HG03439 (cell line): ENCODE results near the gene EPB41.
"Not testable (repeated sequence)": the region's sequence is repeated elsewhere in the genome, so short reads cannot be mapped to it uniquely, and the experiment has no call there.

Experiments
- ATAC-seq: cut with Tn5 transposase; IDR thresholded peaks from one replicate; pipeline ENCODE4 v1.9.1; 2021; ENCODE audit warnings: mild to moderate bottlenecking, moderate library complexity; ENCODE audit not compliant: unreplicated experiment

EPB41 gene

DNA sequence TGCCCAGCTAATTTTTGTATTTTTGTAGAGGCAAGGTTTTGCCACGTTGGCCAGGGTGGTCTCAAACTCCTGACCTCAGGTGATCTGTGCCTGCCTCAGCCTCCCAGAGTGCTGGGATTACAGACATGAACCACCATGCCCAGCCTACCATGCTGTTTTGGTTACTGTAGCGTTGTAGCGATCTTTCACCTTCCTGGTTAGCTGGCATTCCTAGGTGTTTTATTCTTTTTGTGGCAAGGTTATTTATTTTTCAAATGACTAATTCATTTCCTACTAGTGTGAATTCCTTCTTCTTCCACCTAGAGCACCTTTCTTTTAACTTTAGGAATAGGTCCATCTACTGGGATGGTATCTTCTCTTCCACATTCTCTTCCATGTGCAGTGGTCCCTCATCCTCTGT is 180.1 kb downstream of the EPB41 start:
- ATAC-seq = no peak

- ATAC-seq = no peak
Measured at GRCh38 chr1:29094954-29095353, 180.6 kb downstream of the EPB41 start.

GRCh38 chr1:29096231-29096886 is 182.0 kb downstream of the EPB41 start:
- ATAC-seq = no peak

- ATAC-seq = no peak
Measured at GRCh38 chr1:29099286-29099685, 184.9 kb downstream of the EPB41 start.

- ATAC-seq = no peak
Measured at GRCh38 chr1:29100487-29100886, 186.1 kb downstream of the EPB41 start.

DNA sequence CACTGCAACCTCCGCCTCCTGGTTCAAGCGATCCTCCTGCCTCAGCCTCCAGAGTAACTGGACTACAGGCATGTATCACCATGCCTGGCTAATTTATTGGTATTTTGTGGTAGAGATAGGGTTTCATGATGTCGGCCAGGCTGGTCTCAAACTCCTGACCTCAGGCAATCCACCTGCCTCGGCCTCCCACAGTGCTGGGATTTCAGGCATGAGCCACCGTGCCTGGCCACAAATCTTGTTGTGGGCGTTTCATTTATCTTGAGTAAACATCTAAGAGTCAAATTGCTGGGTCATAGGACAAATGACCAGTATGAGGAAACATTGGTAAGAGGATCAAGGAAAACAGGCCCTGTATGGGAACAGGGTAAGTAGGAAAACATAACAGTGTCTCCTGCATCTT is 191.5 kb downstream of the EPB41 start:
- no peak for ATAC-seq

GRCh38 chr1:29108041-29108440 is 193.7 kb downstream of the EPB41 start:
- ATAC-seq = not testable (repeated sequence)

- ATAC-seq = no peak
Measured at GRCh38 chr1:29112705-29113412, 198.5 kb downstream of the EPB41 start.

DNA sequence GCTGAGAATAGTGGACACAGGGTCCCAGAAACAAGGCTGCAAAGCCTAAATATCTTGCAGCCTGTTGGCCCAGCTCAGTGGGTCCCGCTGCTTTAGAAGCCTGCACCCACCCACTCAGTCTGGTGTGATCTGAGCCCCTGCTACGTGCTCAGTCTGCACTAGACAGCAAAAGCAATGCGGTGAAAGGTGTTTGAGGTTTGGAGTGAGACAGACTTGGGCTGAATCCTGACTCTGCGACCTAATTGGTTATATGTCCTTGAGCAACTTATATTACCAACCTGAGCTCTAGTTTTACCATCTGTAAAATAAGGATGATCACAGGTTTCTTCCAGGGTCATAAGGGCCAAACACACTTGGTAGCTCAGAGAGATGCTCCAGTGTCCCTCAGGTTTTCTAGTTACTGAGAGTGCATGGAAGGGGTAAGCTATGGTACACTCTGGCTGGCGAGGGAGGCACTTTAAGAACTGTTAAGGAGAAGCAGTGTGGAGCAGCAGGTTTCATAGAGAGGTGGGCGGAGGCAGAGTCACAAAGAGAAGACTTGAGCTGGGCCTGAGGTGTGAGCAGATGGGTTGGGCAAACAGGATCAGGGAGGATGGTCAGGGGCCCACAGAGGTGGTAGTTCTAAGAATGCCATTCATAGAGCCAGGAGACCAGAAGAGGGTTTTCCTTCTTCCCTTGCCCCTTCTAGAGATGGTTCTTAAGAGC is 199.2 kb downstream of the EPB41 start:
- no peak for ATAC-seq

GRCh38 chr1:29114654-29115053 is 200.3 kb downstream of the EPB41 start:
- no peak for ATAC-seq

GRCh38 chr1:29117381-29117780 is 203.0 kb downstream of the EPB41 start:
- ATAC-seq = no peak

- ATAC-seq = no peak
Measured at GRCh38 chr1:29119121-29119929, 205.0 kb downstream of the EPB41 start.

GRCh38 chr1:29120367-29120766 is 206.0 kb downstream of the EPB41 start:
- ATAC-seq = no peak

GRCh38 chr1:29120947-29121485 is 206.6 kb downstream of the EPB41 start:
- no peak for ATAC-seq

- no peak for ATAC-seq
Measured at GRCh38 chr1:29121516-29121935, 207.2 kb downstream of the EPB41 start.

DNA sequence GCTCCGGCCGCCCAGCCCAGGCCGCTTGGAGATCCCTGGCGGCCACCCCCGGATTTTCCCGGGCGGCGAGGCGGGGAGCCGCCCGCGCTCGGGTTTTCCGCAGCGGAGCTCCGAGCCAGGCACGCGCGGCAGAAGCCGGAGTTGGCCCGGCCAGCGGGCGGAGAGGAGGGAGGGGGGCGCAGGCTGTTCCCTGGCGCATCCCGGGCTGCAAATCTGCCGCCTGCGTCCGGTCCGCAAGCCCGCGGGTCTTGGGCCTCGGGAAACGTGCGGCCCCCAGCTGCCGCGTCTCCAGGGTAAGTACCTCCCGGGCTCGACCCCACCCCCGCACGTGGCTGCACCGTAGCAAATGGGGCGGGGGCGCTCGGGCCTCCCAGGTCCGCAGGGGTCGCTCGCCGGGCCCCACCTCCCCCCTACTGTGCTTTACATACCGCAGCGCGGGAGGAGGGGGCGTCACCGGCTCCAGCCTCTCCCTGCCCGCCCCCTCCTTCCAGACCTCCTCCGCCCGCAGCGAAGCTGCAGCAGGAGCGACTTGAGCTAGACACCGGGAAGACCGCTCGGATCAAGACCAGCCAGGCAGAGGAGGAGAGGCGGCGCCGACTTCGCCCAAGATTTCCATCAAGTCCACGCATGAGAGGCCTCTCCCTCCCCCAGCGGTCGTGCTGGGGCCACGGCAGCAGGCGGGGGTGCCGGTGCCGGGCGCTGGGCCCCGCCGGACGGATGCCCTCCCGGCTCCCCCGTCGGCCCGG is 207.7 kb downstream of the EPB41 start:
- no peak for ATAC-seq

- ATAC-seq = no peak
Measured at GRCh38 chr1:29122682-29123052, 208.3 kb downstream of the EPB41 start.

DNA sequence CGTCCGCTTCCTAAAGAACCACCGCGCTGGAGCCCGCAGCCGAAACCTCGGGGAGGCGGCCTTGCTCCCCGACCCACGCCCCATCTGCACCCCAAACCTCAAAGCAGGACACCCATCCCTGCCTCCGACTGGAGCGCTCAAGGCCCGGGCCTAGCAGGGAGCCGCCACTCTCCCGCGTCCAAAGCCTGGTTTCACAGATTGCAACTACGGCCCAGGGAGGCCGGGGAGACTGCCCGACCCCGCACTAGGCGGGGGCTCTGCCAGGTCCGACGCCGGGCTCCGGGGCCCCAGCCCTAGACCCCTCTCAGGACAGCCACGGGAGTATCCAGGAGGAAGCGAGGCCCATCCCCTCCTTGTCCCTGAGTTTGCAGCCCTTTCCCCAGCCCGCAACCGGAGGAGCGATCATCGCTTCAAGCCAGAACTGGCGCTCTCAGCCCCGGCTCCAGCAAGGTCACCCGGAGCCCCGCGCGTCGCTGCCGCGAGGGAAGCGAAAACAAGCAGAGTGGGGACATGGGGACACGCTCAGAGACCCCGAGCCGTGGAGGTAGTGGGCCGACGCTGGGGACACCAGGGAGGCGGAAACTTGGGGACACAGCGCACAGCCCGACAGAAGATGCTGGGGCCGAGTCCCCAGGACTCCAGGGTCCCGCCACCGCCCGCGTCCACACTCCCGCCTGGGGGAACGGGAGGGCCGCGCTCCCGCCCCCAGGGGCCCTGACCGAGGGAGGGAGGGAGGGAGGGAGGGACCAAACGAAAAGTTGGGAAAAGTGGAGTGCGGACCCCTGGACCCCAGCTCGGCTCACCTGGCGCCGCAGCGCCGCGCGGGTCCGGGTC is 208.9 kb downstream of the EPB41 start:
- ATAC-seq = no peak

DNA sequence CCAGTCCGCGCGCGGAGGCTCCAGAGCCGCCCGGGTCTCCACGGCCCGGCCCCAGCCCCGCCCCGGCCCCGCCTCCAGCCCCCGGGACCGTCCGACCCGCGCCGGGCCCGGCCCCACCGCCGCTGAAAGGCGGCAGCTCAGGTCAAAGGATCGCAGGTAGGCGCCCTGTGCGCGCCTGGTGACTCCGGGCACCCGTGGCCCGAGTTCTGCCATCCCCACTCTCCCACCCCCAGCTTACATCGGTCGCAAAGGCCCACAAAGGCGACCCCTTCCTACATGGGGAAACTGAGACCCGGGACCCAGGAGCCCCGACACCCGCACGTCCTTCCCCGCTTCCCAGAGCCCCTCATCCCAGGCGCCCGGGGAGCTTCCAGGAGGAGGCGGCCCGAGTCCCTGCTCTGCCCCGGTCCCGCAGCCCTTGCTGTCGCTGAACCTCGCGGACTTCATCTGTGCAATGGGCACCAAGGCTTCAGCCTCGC is 209.6 kb downstream of the EPB41 start, which contains the start of gene TMEM200B:
Gene TMEM200B, minus strand, starts transcription at position 17 of the 479 bp plus-strand sequence. CDS start 2,075 bp downstream, outside the sequence.
- ATAC-seq = no peak
